Nephron progenitor cell (in vitro differentiated cells): ENCODE data around the gene FXR1.

Experiments
- DNase-seq: peaks from one replicate; pipeline ENCODE4 v3.0.0; 2021
- H3K27ac Mint-ChIP-seq: 2 replicates; pipeline ENCODE4 v1.8.0; 2021; ENCODE audit warnings: mild to moderate bottlenecking, moderate library complexity, mixed read lengths
- H3K27me3 Mint-ChIP-seq: 2 replicates; pipeline ENCODE4 v1.8.0; 2021; ENCODE audit warnings: mild to moderate bottlenecking, low read depth, mixed read lengths; ENCODE audit not compliant: poor library complexity
- H3K36me3 Mint-ChIP-seq: 2 replicates; pipeline ENCODE4 v1.8.0; 2021; ENCODE audit warnings: low read depth, mixed read lengths
- H3K4me1 Mint-ChIP-seq: 2 replicates; pipeline ENCODE4 v1.8.0; 2021; ENCODE audit warnings: mixed read lengths
- H3K4me3 Mint-ChIP-seq: 2 replicates; pipeline ENCODE4 v1.8.0; 2021; ENCODE audit warnings: mild to moderate bottlenecking, moderate library complexity, mixed read lengths
- H3K9me3 Mint-ChIP-seq: 2 replicates; pipeline ENCODE4 v1.8.0; 2021; ENCODE audit warnings: mild to moderate bottlenecking, moderate library complexity, mixed read lengths
- CTCF ChIP-seq: fragments of 200-600 bp; sonication (generic); IDR thresholded peaks from 2 replicates; pipeline ENCODE4 v1.5.0; 2021; ENCODE audit warnings: antibody characterized with exemption

Gene FXR1

GRCh38 chr3:180881065-180881801 is 31.2 kb upstream of the FXR1 start:
- Mint-ChIP-seq H3K4me1 (no peaks in the 10 kb centered on the region), H3K36me3 (no peaks in the 10 kb centered on the region), H3K4me3 (no peak overlapping the region), H3K27ac (no peak overlapping the region), H3K27me3 (peaks cover 7% of the 10 kb centered on the region), H3K9me3 (no peaks in the 10 kb centered on the region)
- DNase-seq: no peak
- no peak for TF ChIP-seq CTCF

- no peak for DNase-seq
- no peak for TF ChIP-seq CTCF
- H3K27me3 Mint-ChIP-seq: peaks cover 7% of the 10 kb centered on the region
- no peaks in the 10 kb centered on the region for H3K9me3 Mint-ChIP-seq
- no peak overlapping the region for H3K27ac Mint-ChIP-seq
- no peak overlapping the region for H3K4me3 Mint-ChIP-seq
- H3K36me3 Mint-ChIP-seq: no peaks in the 10 kb centered on the region
- no peaks in the 10 kb centered on the region for H3K4me1 Mint-ChIP-seq
Measured at GRCh38 chr3:180882115-180882514, 30.4 kb upstream of the FXR1 start.

GRCh38 chr3:180888992-180889560 is 23.4 kb upstream of the FXR1 start:
- TF ChIP-seq CTCF: no peak
- peaks cover 8% of the 10 kb centered on the region for H3K27me3 Mint-ChIP-seq
- peak overlapping the region; percentile 44 for H3K27ac Mint-ChIP-seq
- DNase-seq: no peak
- peaks cover 19% of the 10 kb centered on the region for H3K9me3 Mint-ChIP-seq
- no peak overlapping the region for H3K4me3 Mint-ChIP-seq
- no peaks in the 10 kb centered on the region for H3K36me3 Mint-ChIP-seq
- H3K4me1 Mint-ChIP-seq: peaks cover 4% of the 10 kb centered on the region

DNA sequence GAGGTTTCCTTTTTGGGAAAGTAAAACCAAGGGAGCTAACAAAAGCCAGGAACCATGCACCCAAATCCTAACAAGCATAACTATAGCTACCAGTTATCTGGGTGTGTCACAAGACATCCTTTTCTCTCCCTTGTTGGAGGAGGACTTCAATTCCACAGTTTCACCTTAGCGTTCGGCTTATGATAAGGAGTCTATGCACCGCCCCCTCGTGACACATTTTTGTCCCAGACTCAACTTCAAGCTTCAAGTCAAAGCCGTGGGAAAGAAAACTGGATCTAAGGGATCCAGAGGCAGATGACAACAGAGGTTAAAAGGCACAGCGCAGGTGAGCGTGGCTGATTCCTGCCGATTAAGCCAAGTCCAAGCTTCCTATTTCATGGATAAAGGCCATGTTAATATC is 13.9 kb upstream of the FXR1 start:
- no peak overlapping the region for H3K27ac Mint-ChIP-seq
- H3K4me1 Mint-ChIP-seq: no peaks in the 10 kb centered on the region
- DNase-seq: no peak
- no peak overlapping the region for H3K4me3 Mint-ChIP-seq
- H3K27me3 Mint-ChIP-seq: peaks cover 2% of the 10 kb centered on the region
- H3K36me3 Mint-ChIP-seq: no peaks in the 10 kb centered on the region
- H3K9me3 Mint-ChIP-seq: peaks cover 14% of the 10 kb centered on the region
- TF ChIP-seq CTCF: no peak

DNA sequence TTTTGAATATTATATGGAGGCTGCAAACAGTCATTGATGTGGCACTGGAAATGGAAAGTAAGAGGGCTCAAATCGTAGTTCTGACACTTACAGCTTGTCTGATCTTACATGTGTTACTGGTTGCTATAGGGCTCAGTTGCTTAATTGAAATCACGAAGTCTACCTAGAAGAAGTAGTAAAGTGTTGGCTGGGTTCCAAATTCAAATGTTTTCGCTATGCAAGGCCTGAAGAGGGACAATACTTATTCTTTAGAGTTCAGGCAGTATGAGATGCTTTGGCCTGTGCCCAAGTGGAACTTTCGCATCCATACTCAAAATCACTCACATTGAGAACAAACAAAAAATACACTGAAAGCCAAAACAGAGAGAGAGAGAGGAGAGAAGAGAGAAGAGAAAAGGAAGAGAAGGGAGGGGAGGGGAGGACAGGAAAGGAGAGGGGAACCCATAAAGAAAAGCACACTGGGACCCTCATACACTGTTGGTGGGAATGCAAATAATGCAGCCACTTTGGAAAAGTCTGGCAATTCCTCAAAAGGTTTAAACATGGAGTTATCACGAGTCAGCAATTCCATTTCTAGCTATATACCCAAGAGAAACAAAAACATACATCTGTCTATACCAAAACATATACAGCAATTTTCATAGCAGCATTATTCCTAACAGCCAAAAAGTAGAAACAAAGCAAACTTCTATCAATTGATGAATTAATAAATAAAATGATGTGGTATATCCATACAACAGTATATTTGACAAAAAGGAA is 2.9 kb upstream of the FXR1 start:
- DNase-seq: no peak
- peaks cover 21% of the 10 kb centered on the region for H3K27me3 Mint-ChIP-seq
- H3K9me3 Mint-ChIP-seq: peaks cover 11% of the 10 kb centered on the region
- H3K4me3 Mint-ChIP-seq: no peak overlapping the region
- no peak overlapping the region for H3K27ac Mint-ChIP-seq
- TF ChIP-seq CTCF: no peak
- H3K36me3 Mint-ChIP-seq: peaks cover under 1% of the 10 kb centered on the region
- H3K4me1 Mint-ChIP-seq: peaks cover 15% of the 10 kb centered on the region
